Skeletal muscle satellite cell (primary cell): ENCODE data around the gene ELF3.
"Not testable (repeated sequence)": the region's sequence is repeated elsewhere in the genome, so short reads cannot be mapped to it uniquely, and the experiment has no call there.

ENCODE experiments used
- H3K27me3 ChIP-seq: 2 replicates; pipeline ENCODE4 v1.7.0; 2013; ENCODE audit warnings: low read length; ENCODE audit not compliant: control insufficient read depth, insufficient read depth
- H3K36me3 ChIP-seq: 2 replicates; pipeline ENCODE4 v1.7.0; 2013; ENCODE audit warnings: mild to moderate bottlenecking, control low read depth, low read length; ENCODE audit not compliant: insufficient read depth
- H3K4me1 ChIP-seq: 2 replicates; pipeline ENCODE4 v1.7.0; 2013; ENCODE audit warnings: low read length; ENCODE audit not compliant: control insufficient read depth, insufficient read depth
- H3K4me2 ChIP-seq: 2 replicates; pipeline ENCODE4 v1.7.0; 2013; ENCODE audit warnings: mild to moderate bottlenecking, low read length
- H3K4me3 ChIP-seq: 2 replicates; pipeline ENCODE4 v1.7.0; 2013; ENCODE audit warnings: low read length
- H3K9ac ChIP-seq: 2 replicates; pipeline ENCODE4 v1.7.0; 2013; ENCODE audit warnings: mild to moderate bottlenecking, low read depth, low read length, moderate library complexity
- H3K9me3 ChIP-seq: replicated peaks from 2 replicates; pipeline ENCODE4 v1.7.0; 2013; ENCODE audit warnings: mild to moderate bottlenecking, control low read depth, low read length

The ELF3 gene

DNA sequence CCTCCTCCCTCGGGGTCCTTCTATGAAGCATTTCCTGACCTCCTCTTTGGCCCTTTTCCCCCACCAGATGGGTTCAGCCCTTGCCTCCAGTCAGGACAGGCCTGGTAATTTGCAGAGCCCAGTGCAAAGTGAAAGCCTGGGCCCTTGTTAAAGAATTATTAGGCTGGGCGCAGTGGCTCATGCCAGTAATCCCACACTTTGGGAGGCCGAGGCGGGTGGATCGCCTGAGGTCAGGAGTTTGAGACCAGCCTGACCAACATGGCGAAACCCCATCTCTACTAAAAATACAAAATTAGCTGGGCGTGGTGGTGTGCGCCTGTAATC lies 8.8 kb downstream of the ELF3 start:
- H3K4me3 ChIP-seq, H3K9ac ChIP-seq, H3K36me3 ChIP-seq, H3K4me1 ChIP-seq, H3K4me2 ChIP-seq, H3K9me3 ChIP-seq: not testable (repeated sequence)
- peaks cover 47% of the 10 kb centered on the region for H3K27me3 ChIP-seq

DNA sequence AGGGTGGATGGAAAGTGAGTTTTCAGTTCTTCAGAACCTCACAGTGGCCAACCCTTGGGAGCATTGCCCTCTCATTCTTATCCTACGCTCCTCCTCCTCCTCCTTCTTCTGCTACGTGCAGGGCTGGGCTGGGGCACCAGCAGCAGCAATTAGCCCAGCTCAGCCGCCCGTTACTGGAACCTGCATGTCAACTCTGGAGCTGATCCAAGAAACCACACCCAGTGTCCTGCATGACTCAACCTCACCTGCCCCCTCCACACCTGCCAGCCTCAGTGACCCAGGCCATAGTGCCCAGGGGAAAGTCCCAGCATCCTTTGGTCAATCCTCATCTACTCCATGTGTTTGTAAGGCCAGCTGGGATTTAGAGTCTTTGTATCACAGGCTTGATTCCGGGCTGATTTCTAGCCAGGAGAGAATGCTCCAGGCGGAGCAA lies 12.6 kb downstream of the ELF3 start:
- Histone ChIP-seq H3K9me3 (no peaks in the 10 kb centered on the region), H3K4me2 (no peak overlapping the region), H3K4me3 (no peak overlapping the region), H3K4me1 (peaks cover 8% of the 10 kb centered on the region), H3K27me3 (peaks cover 55% of the 10 kb centered on the region), H3K36me3 (no peaks in the 10 kb centered on the region), H3K9ac (no peak overlapping the region)

DNA sequence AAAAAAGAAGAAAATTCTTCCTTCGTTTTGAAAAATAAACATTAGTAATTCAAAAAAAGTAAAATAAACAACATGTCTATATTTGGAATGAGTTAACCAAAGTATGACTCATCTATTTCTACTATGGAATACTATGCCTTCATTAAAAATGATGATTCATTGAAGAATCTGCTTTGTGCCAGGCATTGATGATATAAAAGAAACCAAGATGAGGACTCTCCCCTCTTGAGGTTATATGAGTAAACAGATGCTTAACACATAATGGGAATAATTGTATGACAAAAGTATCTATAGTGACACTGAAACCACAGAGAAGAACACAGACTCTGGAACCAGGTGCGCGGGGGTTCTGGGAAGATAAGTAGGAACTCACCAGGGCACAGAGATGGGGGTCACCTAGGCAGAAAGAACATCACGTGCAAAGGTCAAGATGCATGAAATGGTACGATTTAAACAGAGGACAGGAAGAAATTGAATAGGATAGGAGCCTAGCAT lies 18.8 kb downstream of the ELF3 start:
- Histone ChIP-seq H3K9ac (no peak overlapping the region), H3K9me3 (no peaks in the 10 kb centered on the region), H3K4me1 (peaks cover 8% of the 10 kb centered on the region), H3K36me3 (no peaks in the 10 kb centered on the region), H3K4me2 (peak overlapping the region; percentile 27), H3K4me3 (no peak overlapping the region), H3K27me3 (peaks cover 37% of the 10 kb centered on the region)

DNA sequence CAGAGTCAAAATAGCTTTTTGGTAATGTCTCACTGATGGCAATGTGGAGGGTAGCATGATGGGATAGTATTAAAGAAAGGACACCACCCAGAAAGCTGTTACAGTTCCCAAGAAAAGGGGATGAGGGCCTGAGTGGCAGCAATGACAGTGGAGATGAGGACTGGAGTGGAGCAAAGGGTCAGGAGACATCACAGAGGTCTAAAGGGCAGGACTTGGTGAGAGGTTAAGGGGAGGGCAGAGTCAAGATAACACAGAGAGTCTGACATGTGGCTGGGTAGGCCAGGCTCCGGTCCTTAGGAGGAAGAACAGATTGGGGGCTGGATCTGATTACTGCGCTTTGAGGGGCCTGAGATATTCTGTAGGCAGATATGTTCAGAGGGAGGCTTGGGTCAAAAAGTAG lies 19.3 kb downstream of the ELF3 start:
- Histone ChIP-seq H3K4me3 (no peak overlapping the region), H3K27me3 (peaks cover 34% of the 10 kb centered on the region), H3K9ac (no peak overlapping the region), H3K4me1 (peaks cover 13% of the 10 kb centered on the region), H3K36me3 (no peaks in the 10 kb centered on the region), H3K4me2 (peak overlapping the region; percentile 27), H3K9me3 (no peaks in the 10 kb centered on the region)

DNA sequence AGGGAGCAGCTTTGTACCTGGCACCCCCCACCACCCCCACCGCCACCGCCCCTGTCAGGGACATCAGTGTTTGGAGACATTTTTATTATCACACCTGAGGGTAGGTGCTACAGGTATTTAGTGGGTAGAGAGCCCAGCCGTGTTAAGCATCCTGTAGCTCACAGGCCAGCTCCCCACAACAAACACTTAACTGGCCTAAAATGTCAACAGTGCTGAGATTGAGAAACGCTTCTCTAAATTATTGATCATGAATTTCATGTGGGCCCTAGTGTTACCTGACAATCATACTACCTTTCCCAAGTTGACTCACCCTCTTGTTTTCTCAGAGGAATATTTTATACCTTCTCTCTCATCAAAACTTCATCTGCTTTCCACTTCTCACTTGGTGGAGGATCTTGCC lies 21.4 kb downstream of the ELF3 start:
- no peak overlapping the region for H3K9ac ChIP-seq
- peaks cover 23% of the 10 kb centered on the region for H3K27me3 ChIP-seq
- H3K4me1 ChIP-seq: peaks cover 18% of the 10 kb centered on the region
- H3K4me2 ChIP-seq: no peak overlapping the region
- H3K9me3 ChIP-seq: no peaks in the 10 kb centered on the region
- H3K4me3 ChIP-seq: no peak overlapping the region
- H3K36me3 ChIP-seq: no peaks in the 10 kb centered on the region

DNA sequence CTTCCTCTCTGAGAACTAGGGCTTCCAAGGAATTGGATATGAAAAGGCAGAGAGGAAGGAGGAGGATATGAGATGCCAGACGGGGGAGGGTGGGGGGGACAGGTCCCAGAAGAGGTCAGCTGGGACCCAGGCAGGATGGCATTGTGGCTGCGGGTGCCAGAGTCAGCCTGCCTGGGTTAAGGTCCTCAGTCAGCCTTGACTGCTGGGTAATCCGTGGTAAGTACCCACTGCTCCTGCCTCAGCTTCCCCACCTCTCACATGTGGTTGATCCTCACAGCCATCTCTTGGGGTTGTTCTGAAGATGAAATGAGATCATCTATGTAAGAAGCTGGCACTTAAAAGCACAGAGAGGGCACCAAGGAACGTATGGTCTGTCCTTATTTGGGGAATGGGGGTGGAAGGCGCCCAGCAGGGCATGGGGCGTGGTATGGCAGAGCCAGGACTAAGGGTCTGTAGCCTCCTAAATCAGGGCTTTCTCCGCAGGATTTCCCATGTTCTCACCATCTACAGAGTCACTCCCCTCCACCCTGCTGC lies 23.8 kb downstream of the ELF3 start:
- Histone ChIP-seq H3K9me3 (no peaks in the 10 kb centered on the region), H3K4me1 (peaks cover 18% of the 10 kb centered on the region), H3K4me3 (peak overlapping the region; percentile 50), H3K4me2 (peak overlapping the region; percentile 71), H3K36me3 (no peaks in the 10 kb centered on the region), H3K9ac (peak overlapping the region; percentile 42), H3K27me3 (peaks cover 17% of the 10 kb centered on the region)

DNA sequence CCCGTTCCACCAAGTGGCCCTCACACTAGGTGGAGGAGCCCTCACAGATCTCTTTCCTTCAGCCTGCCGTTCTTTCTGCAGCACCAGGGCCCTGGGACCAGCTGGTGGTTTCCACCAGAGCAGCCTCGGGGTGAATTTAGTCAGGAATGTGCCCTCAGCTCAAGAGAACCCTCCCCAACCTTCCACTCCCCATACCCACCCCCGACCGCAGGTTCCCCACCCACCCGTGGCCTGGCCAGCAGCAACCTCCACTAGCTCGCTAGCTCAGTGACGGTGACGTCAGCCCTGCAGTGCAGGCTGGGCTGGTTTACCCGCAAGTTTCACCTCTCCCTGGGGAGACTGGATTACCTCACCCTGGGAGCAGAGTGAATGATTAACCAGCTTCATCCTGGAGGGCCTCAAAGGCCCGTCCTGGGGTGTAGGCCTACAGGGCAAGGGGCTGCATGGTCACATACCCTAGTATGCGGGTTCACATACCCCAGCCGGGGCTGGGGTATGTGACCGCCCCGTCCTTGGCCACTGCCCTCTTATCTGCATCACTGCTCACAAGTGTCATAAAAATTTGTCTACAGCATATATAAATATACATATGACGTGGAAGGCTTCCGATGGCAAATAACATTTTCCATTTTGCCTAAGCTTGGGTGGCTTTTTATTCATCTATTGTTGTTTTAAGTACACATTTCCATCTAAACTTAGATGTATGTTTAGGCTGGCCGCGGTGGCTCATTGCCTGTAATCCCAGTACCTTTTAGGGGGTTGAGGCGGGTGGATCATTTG lies 24.5 kb downstream of the ELF3 start:
- peaks cover 17% of the 10 kb centered on the region for H3K27me3 ChIP-seq
- H3K4me3 ChIP-seq: peak overlapping the region; percentile 50
- H3K9me3 ChIP-seq: no peaks in the 10 kb centered on the region
- no peaks in the 10 kb centered on the region for H3K36me3 ChIP-seq
- peak overlapping the region; percentile 42 for H3K9ac ChIP-seq
- H3K4me1 ChIP-seq: peaks cover 12% of the 10 kb centered on the region
- peak overlapping the region; percentile 71 for H3K4me2 ChIP-seq

DNA sequence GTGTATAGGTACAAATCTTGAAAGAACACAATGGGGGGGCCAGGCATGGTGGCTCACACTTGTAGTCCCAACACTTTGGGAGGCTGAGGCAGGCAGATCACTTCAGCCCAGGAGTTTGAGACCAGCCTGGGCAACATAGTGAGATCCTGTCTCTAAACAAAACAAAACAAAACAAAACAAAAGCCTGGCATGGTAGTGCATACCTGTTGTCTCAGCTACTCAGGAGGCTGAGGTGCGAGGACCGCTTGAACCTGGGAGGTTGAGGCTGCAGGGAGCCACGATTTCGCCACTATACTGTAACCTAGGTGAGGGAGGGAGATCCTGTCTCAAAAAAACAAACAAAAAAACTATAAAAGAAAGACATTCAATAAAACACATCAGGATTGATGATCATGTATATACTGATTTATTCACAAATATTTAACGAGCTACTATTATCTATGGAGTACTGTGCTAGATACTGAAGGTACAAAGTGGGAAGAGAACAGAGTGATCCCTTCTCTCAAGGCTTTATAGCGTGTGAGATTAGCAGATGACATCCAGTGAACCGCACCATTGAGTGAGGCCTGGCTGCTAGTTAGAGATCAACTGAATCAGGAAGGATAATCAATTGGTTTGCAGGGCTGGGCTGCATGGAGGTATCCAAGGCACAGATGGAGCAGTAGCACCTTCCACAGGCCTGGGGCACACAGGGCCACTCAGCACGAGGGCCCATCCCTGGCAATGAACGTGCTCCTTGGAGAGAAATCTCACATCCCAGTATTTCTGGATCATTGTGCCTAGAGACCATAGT lies 26.4 kb downstream of the ELF3 start:
- Histone ChIP-seq H3K4me3 (no peak overlapping the region), H3K4me1 (peaks cover 12% of the 10 kb centered on the region), H3K9ac (no peak overlapping the region), H3K4me2 (no peak overlapping the region), H3K36me3 (no peaks in the 10 kb centered on the region), H3K27me3 (peaks cover 10% of the 10 kb centered on the region), H3K9me3 (no peaks in the 10 kb centered on the region)

DNA sequence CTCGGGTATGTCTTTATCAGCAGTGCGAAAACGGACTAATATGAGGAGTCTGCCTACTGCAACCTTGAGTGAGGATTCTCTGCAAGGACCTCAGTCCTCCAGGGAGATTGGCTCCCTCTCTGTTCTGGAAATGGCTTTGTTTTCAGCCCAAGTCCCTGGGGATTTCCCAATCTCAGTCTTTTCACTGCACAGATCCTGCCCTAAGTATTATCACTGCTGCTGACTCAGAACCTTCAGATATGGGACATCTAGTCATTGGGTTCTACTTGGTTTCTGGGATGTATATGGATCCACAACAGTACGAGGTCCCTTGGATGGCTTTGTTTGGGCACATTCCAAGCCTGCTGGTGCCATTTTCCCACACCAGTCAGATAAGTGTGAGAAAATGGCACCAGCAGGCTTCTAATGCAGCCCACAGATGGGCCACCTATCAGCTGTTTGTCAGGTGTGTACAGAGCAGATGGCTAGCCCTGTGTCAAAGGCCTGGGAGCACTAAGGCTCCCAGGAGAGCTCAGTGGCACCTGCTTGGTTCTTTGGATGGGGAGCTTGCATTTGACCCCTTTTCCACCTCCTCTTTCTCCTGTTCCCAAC lies 27.4 kb downstream of the ELF3 start:
- H3K4me1 ChIP-seq: peaks cover 12% of the 10 kb centered on the region
- no peak overlapping the region for H3K4me3 ChIP-seq
- H3K27me3 ChIP-seq: peaks cover 6% of the 10 kb centered on the region
- no peak overlapping the region for H3K9ac ChIP-seq
- no peaks in the 10 kb centered on the region for H3K9me3 ChIP-seq
- H3K4me2 ChIP-seq: no peak overlapping the region
- H3K36me3 ChIP-seq: no peaks in the 10 kb centered on the region

DNA sequence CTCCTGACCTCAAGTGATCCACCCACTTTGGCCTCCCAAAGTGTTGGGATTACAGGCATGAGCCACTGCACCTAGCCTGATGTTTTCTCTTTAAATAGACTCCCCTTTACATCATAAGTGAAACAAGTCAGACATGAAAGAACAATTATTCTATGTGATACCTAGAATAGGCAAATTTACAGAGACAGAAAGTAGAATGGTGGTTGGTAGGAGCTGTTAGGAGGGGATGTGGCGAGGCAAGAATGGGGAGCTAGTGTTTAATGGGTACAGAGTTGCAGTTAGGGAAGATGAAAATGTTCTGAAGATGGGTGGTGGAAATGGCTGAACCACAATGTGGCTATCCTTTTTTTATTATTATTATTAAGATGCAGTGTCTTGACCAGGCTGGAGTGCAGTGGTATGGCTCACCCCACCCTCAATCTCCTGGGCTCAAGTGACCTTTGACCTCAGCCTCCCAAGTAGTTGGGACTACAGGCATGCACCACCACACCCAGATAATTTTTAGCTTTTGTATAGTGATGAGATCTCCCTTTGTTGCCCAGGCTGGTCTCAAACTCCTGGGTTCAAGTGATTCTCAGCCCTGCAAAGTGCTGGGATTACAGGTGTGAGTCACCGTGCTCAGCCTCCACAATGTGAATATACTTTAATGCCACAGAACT lies 28.4 kb downstream of the ELF3 start:
- peaks cover 12% of the 10 kb centered on the region for H3K4me1 ChIP-seq
- H3K9ac ChIP-seq: no peak overlapping the region
- H3K27me3 ChIP-seq: peaks cover 4% of the 10 kb centered on the region
- no peaks in the 10 kb centered on the region for H3K9me3 ChIP-seq
- H3K36me3 ChIP-seq: no peaks in the 10 kb centered on the region
- H3K4me3 ChIP-seq: no peak overlapping the region
- no peak overlapping the region for H3K4me2 ChIP-seq

DNA sequence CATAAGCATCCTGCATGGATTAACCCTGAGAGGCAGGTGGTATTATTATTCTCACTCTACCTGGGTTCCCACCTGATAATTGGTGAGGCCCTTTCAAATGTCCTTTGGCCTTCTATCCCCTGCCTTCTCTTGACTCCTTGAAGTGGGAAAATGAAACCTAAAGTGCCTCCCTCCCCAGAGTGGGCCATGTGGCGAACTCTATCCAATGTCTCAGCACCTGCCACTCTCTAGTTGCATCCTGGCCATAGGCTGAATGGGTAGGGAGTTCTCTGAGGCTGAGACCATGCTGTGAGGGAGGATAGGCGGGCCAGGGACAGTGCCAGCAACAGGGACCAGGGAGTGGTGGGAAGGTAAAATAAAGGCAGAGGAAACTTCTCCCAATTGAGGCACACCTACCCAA lies 35.3 kb downstream of the ELF3 start:
- peaks cover 30% of the 10 kb centered on the region for H3K27me3 ChIP-seq

More for the DNA sequence above, 35.3 kb downstream of the ELF3 start:
- no peak overlapping the region for H3K9ac ChIP-seq
- H3K4me2 ChIP-seq: no peak overlapping the region
- no peaks in the 10 kb centered on the region for H3K36me3 ChIP-seq
- H3K4me1 ChIP-seq: peaks cover 9% of the 10 kb centered on the region
- H3K9me3 ChIP-seq: no peaks in the 10 kb centered on the region
- H3K4me3 ChIP-seq: no peak overlapping the region
